ENCODE data around the gene SH3RF1.
"Not testable (repeated sequence)": the region's sequence is repeated elsewhere in the genome, so short reads cannot be mapped to it uniquely, and the experiment has no call there.

SH3RF1 gene

GRCh38 chr4:169205075-169205743 lies 65.5 kb downstream of the SH3RF1 start:
- no peak overlapping the region for H2AFZ ChIP-seq (ENCODE audit: insufficient read depth, low read length, poor library complexity)
- no peak overlapping the region for H3K4me2 ChIP-seq (ENCODE audit: low read length)
- no peak overlapping the region for H4K12ac ChIP-seq (ENCODE audit: low read depth, low read length)
- no peak overlapping the region for H3K4me3 ChIP-seq (ENCODE audit: low read depth, low read length)
- H3K79me1 ChIP-seq (ENCODE audit: low read length) = peaks cover 1% of the 10 kb centered on the region
- H3K18ac ChIP-seq (ENCODE audit: low read length) = no peak overlapping the region
- no peaks in the 10 kb centered on the region for H3K27me3 ChIP-seq (ENCODE audit: insufficient read depth, low read length)
- H2BK5ac ChIP-seq (ENCODE audit: low read depth, low read length, poor library complexity) = no peak overlapping the region
- WGBS (ENCODE audit: extremely low coverage, insufficient coverage, insufficient read length) = no CpG with 5 or more reads among the region's 3 CpGs
- DNase-seq = no peak
- no peak overlapping the region for H2AK5ac ChIP-seq (ENCODE audit: low read length)
- no peak overlapping the region for H2BK120ac ChIP-seq (ENCODE audit: insufficient read depth, low read length, poor library complexity)
- H3K4me1 ChIP-seq (ENCODE audit: control insufficient read depth in 1 of 2, insufficient read depth in 2 of 2, low read length in 2 of 2) = peaks cover 4 to 5% of the 10 kb centered on the region in 2 experiments
- H3K9me3 ChIP-seq (ENCODE audit: insufficient read depth, low read depth, low read length) = no peaks in the 10 kb centered on the region
- H3K79me2 ChIP-seq (ENCODE audit: control insufficient read depth, insufficient read depth, low read length, poor library complexity) = no peaks in the 10 kb centered on the region
- H3K4ac ChIP-seq (ENCODE audit: low read depth, low read length) = no peak overlapping the region
- H2BK12ac ChIP-seq (ENCODE audit: low read length) = no peak overlapping the region
- H4K91ac ChIP-seq (ENCODE audit: low read depth, low read length) = no peak overlapping the region
- no peak overlapping the region for H3K9ac ChIP-seq (ENCODE audit: low read length)
- H3K14ac ChIP-seq (ENCODE audit: low read length) = no peak overlapping the region
- H3K27ac ChIP-seq (ENCODE audit: low read depth, low read length) = no peak overlapping the region
- H3K36me3 ChIP-seq (ENCODE audit: control insufficient read depth in 1 of 2, insufficient read depth in 2 of 2, low read length in 2 of 2) = no peaks in the 10 kb centered on the region
- H4K8ac ChIP-seq (ENCODE audit: low read depth, low read length) = no peak overlapping the region
- no peak overlapping the region for H3K23ac ChIP-seq (ENCODE audit: low read length)

GRCh38 chr4:169203891-169204290 lies 66.9 kb downstream of the SH3RF1 start:
- H3K14ac ChIP-seq (ENCODE audit: low read length) = no peak overlapping the region
- no peak overlapping the region for H3K18ac ChIP-seq (ENCODE audit: low read length)
- no peak overlapping the region for H4K12ac ChIP-seq (ENCODE audit: low read depth, low read length)
- H3K9me3 ChIP-seq (ENCODE audit: insufficient read depth, low read depth, low read length) = no peaks in the 10 kb centered on the region
- H3K4me3 ChIP-seq (ENCODE audit: low read depth, low read length) = no peak overlapping the region
- H3K79me2 ChIP-seq (ENCODE audit: control insufficient read depth, insufficient read depth, low read length, poor library complexity) = no peaks in the 10 kb centered on the region
- H2BK120ac ChIP-seq (ENCODE audit: insufficient read depth, low read length, poor library complexity) = no peak overlapping the region
- peaks cover 4 to 5% of the 10 kb centered on the region in 2 experiments for H3K4me1 ChIP-seq (ENCODE audit: control insufficient read depth in 1 of 2, insufficient read depth in 2 of 2, low read length in 2 of 2)
- WGBS (ENCODE audit: extremely low coverage, insufficient coverage, insufficient read length) = 100% methylated on average over 1 of the region's 6 CpGs
- no peak overlapping the region for H4K91ac ChIP-seq (ENCODE audit: low read depth, low read length)
- H3K4ac ChIP-seq (ENCODE audit: low read depth, low read length) = no peak overlapping the region
- H2AK5ac ChIP-seq (ENCODE audit: low read length) = no peak overlapping the region
- H2BK12ac ChIP-seq (ENCODE audit: low read length) = no peak overlapping the region
- no peak overlapping the region for H3K27ac ChIP-seq (ENCODE audit: low read depth, low read length)
- no peak overlapping the region for H3K9ac ChIP-seq (ENCODE audit: low read length)
- no peak overlapping the region for H2AFZ ChIP-seq (ENCODE audit: insufficient read depth, low read length, poor library complexity)
- no peak overlapping the region for H2BK5ac ChIP-seq (ENCODE audit: low read depth, low read length, poor library complexity)
- H3K23ac ChIP-seq (ENCODE audit: low read length) = no peak overlapping the region
- DNase-seq = no peak
- H3K4me2 ChIP-seq (ENCODE audit: low read length) = no peak overlapping the region
- H3K27me3 ChIP-seq (ENCODE audit: insufficient read depth, low read length) = no peaks in the 10 kb centered on the region
- H3K79me1 ChIP-seq (ENCODE audit: low read length) = peaks cover 3% of the 10 kb centered on the region
- no peaks in the 10 kb centered on the region for H3K36me3 ChIP-seq (ENCODE audit: control insufficient read depth in 1 of 2, insufficient read depth in 2 of 2, low read length in 2 of 2)
- H4K8ac ChIP-seq (ENCODE audit: low read depth, low read length) = no peak overlapping the region

- WGBS (ENCODE audit: extremely low coverage, insufficient coverage, insufficient read length) = no CpG with 5 or more reads among the region's 4 CpGs
- H3K9ac ChIP-seq (ENCODE audit: low read length); H3K79me2 ChIP-seq (ENCODE audit: control insufficient read depth, insufficient read depth, low read length, poor library complexity); H2BK5ac ChIP-seq (ENCODE audit: low read depth, low read length, poor library complexity); H3K23ac ChIP-seq (ENCODE audit: low read length); H2AFZ ChIP-seq (ENCODE audit: insufficient read depth, low read length, poor library complexity); H3K14ac ChIP-seq (ENCODE audit: low read length); H3K27ac ChIP-seq (ENCODE audit: low read depth, low read length); H4K8ac ChIP-seq (ENCODE audit: low read depth, low read length); H3K4me3 ChIP-seq (ENCODE audit: low read depth, low read length); H2BK12ac ChIP-seq (ENCODE audit: low read length); H3K36me3 ChIP-seq (ENCODE audit: control insufficient read depth in 1 of 2, insufficient read depth in 2 of 2, low read length in 2 of 2); H4K91ac ChIP-seq (ENCODE audit: low read depth, low read length); H3K18ac ChIP-seq (ENCODE audit: low read length); H3K4ac ChIP-seq (ENCODE audit: low read depth, low read length); H3K4me2 ChIP-seq (ENCODE audit: low read length); H3K9me3 ChIP-seq (ENCODE audit: insufficient read depth, low read depth, low read length); H3K27me3 ChIP-seq (ENCODE audit: insufficient read depth, low read length); H2BK120ac ChIP-seq (ENCODE audit: insufficient read depth, low read length, poor library complexity); H3K4me1 ChIP-seq (ENCODE audit: control insufficient read depth in 1 of 2, insufficient read depth in 2 of 2, low read length in 2 of 2); H3K79me1 ChIP-seq (ENCODE audit: low read length); H2AK5ac ChIP-seq (ENCODE audit: low read length); H4K12ac ChIP-seq (ENCODE audit: low read depth, low read length): not testable (repeated sequence)
- peak in 1 of 2 donors; percentile 53 for DNase-seq
These were observed 67.5 kb downstream of the SH3RF1 start for GRCh38 chr4:169203278-169203677.

GRCh38 chr4:169202878-169203277 lies 67.9 kb downstream of the SH3RF1 start:
- H3K9ac ChIP-seq (ENCODE audit: low read length) = no peak overlapping the region
- no peaks in the 10 kb centered on the region for H3K36me3 ChIP-seq (ENCODE audit: control insufficient read depth in 1 of 2, insufficient read depth in 2 of 2, low read length in 2 of 2)
- H2BK12ac ChIP-seq (ENCODE audit: low read length) = no peak overlapping the region
- no peak overlapping the region for H3K27ac ChIP-seq (ENCODE audit: low read depth, low read length)
- H3K79me2 ChIP-seq (ENCODE audit: control insufficient read depth, insufficient read depth, low read length, poor library complexity) = no peaks in the 10 kb centered on the region
- H3K9me3 ChIP-seq (ENCODE audit: insufficient read depth, low read depth, low read length) = no peaks in the 10 kb centered on the region
- H3K4me1 ChIP-seq (ENCODE audit: control insufficient read depth in 1 of 2, insufficient read depth in 2 of 2, low read length in 2 of 2) = peaks cover 4 to 5% of the 10 kb centered on the region in 2 experiments
- no peak overlapping the region for H3K23ac ChIP-seq (ENCODE audit: low read length)
- H3K14ac ChIP-seq (ENCODE audit: low read length) = no peak overlapping the region
- H2AK5ac ChIP-seq (ENCODE audit: low read length) = no peak overlapping the region
- H3K4me2 ChIP-seq (ENCODE audit: low read length) = no peak overlapping the region
- H3K27me3 ChIP-seq (ENCODE audit: insufficient read depth, low read length) = no peaks in the 10 kb centered on the region
- DNase-seq = no peak
- peaks cover 3% of the 10 kb centered on the region for H3K79me1 ChIP-seq (ENCODE audit: low read length)
- H2BK5ac ChIP-seq (ENCODE audit: low read depth, low read length, poor library complexity) = no peak overlapping the region
- no peak overlapping the region for H4K8ac ChIP-seq (ENCODE audit: low read depth, low read length)
- H3K4ac ChIP-seq (ENCODE audit: low read depth, low read length) = no peak overlapping the region
- H2AFZ ChIP-seq (ENCODE audit: insufficient read depth, low read length, poor library complexity) = no peak overlapping the region
- no peak overlapping the region for H2BK120ac ChIP-seq (ENCODE audit: insufficient read depth, low read length, poor library complexity)
- no peak overlapping the region for H4K91ac ChIP-seq (ENCODE audit: low read depth, low read length)
- no peak overlapping the region for H3K18ac ChIP-seq (ENCODE audit: low read length)
- H3K4me3 ChIP-seq (ENCODE audit: low read depth, low read length) = no peak overlapping the region
- H4K12ac ChIP-seq (ENCODE audit: low read depth, low read length) = no peak overlapping the region
- WGBS (ENCODE audit: extremely low coverage, insufficient coverage, insufficient read length) = no CpG with 5 or more reads among the region's 1 CpG

Data from trophoblast cell (in vitro differentiated cells and primary cell).